Neural progenitor cell (in vitro differentiated cells): ENCODE results near the gene CAMSAP3.

ENCODE experiments used
- EZH2 ChIP-seq: fragments of 200-600 bp; sonication (generic); IDR thresholded peaks from 2 replicates; pipeline ENCODE4 v1.6.1; 2017; ENCODE audit warnings: antibody characterized with exemption, mild to moderate bottlenecking, moderate library complexity
- EZH2phosphoT487 ChIP-seq: fragments of 200-600 bp; sonication (generic); IDR thresholded peaks from 2 replicates; pipeline ENCODE4 v1.6.1; 2017; ENCODE audit warnings: antibody characterized with exemption

DNA sequence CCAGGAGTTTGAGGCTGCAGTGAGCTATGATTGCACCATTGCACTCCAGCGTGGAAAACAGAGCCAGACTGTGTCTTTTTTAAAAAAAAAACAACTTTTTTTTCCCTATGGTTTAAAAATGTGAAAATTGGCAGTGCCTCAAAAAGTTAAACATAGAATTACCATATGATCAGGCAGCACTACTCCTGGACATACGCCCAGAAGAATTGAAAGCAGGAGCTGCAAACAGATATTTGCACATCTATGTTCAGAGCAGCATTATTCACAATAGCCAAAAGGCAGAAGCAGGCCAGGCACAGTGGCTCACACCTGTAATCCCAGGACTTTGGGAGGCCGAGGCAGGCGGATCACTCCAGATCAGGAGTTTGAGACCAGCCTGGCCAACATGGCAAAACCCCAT lies 69.4 kb downstream of the CAMSAP3 start:
- TF ChIP-seq EZH2phosphoT487 (no peak), EZH2 (no peak)
